Measurements from ENCODE around the gene TUB. TPM values are rescaled to one million over a fixed set of nuclear protein-coding genes. Genes with fewer than 3 reads are reported as not detected.

TUB gene
- total RNA-seq, 2 donors from 2014 or later = 9.2 to 14.5 TPM

- H3K27ac ChIP-seq = no peak overlapping the region
- WGBS = 80% methylated on average over 11 of the region's 11 CpGs
- TF ChIP-seq POLR2A (IDR thresholded peaks at IDR 0.05) (no peak), CTCF (IDR thresholded peaks at IDR 0.05) (no peak), POLR2AphosphoS5 (IDR thresholded peaks at IDR 0.05) (no peak)
- H3K27me3 ChIP-seq (replicated peaks; ENCODE audit: insufficient read depth) = no peaks in the 10 kb centered on the region
- H3K9me3 ChIP-seq = no peaks in the 10 kb centered on the region
- H3K4me3 ChIP-seq = no peak overlapping the region
- no peaks in the 10 kb centered on the region for H3K36me3 ChIP-seq
- no peaks in the 10 kb centered on the region for H3K4me1 ChIP-seq (replicated peaks)
- no peak for DNase-seq (ENCODE audit: low spot score)
- intact Hi-C loops (cut with DNase I) = loop anchor here (5.0 kb wide), 1 partner anchor 63 kb away; no protein-coding TSS in a partner anchor
Observed at GRCh38 chr11:8085011-8085645, 4.1 kb downstream of the TUB start.

GRCh38 chr11:8086001-8086479 lies 5.0 kb downstream of the TUB start:
- intact Hi-C loops (cut with DNase I) = loop anchor here (5.0 kb wide), 1 partner anchor 64 kb away; no protein-coding TSS in a partner anchor
- Histone ChIP-seq H3K9me3 (no peaks in the 10 kb centered on the region), H3K4me3 (no peak overlapping the region), H3K36me3 (no peaks in the 10 kb centered on the region), H3K27ac (no peak overlapping the region), H3K4me1 (replicated peaks) (no peaks in the 10 kb centered on the region), H3K27me3 (replicated peaks; ENCODE audit: insufficient read depth) (no peaks in the 10 kb centered on the region)
- TF ChIP-seq POLR2AphosphoS5 (IDR thresholded peaks at IDR 0.05) (no peak), POLR2A (IDR thresholded peaks at IDR 0.05) (no peak), CTCF (IDR thresholded peaks at IDR 0.05) (no peak)
- WGBS = 51% methylated on average over 8 of the region's 8 CpGs
- no peak for DNase-seq (ENCODE audit: low spot score)

DNA sequence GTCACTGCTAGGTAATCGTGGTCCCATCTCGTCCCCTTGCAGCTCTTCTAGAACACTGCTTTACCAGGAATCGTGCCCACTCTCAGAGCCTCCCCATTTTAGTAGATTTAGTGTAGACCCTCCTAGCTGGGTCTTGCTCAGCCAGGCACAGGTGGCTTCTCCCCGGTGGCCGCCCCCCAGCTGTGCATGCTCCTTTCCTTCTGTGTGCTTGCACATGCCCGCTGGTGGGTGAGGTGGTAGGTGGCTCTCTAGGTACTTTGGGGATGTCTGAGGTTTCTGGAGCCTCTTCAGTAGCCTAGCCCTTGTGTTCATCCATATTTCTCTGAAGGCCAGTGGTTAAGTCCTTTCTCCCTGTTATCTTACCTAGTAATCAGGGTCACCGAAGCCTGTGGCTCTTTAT lies 5.6 kb downstream of the TUB start:
- no peak for TF ChIP-seq POLR2A (IDR thresholded peaks at IDR 0.05)
- no peak for TF ChIP-seq CTCF (IDR thresholded peaks at IDR 0.05)
- TF ChIP-seq POLR2AphosphoS5 (IDR thresholded peaks at IDR 0.05) = no peak
- Histone ChIP-seq H3K36me3 (no peaks in the 10 kb centered on the region), H3K27me3 (replicated peaks; ENCODE audit: insufficient read depth) (no peaks in the 10 kb centered on the region), H3K4me1 (replicated peaks) (no peaks in the 10 kb centered on the region), H3K9me3 (no peaks in the 10 kb centered on the region), H3K27ac (no peak overlapping the region), H3K4me3 (no peak overlapping the region)
- no peak for DNase-seq (ENCODE audit: low spot score)
- intact Hi-C loops (cut with DNase I) = loop anchor here (5.0 kb wide), 1 partner anchor 64 kb away; no protein-coding TSS in a partner anchor
- 82% methylated on average over 7 of the region's 7 CpGs for WGBS

GRCh38 chr11:8087185-8087584 lies 6.2 kb downstream of the TUB start:
- Histone ChIP-seq H3K27me3 (replicated peaks; ENCODE audit: insufficient read depth) (no peaks in the 10 kb centered on the region), H3K36me3 (no peaks in the 10 kb centered on the region), H3K4me1 (replicated peaks) (no peaks in the 10 kb centered on the region), H3K27ac (no peak overlapping the region), H3K4me3 (no peak overlapping the region), H3K9me3 (no peaks in the 10 kb centered on the region)
- intact Hi-C loops (cut with DNase I) = loop anchor here (5.0 kb wide), 1 partner anchor 65 kb away; no protein-coding TSS in a partner anchor
- 92% methylated on average over 4 of the region's 4 CpGs for WGBS
- TF ChIP-seq POLR2AphosphoS5 (IDR thresholded peaks at IDR 0.05) = no peak
- TF ChIP-seq CTCF (IDR thresholded peaks at IDR 0.05) = no peak
- no peak for TF ChIP-seq POLR2A (IDR thresholded peaks at IDR 0.05)
- DNase-seq (ENCODE audit: low spot score) = no peak

DNA sequence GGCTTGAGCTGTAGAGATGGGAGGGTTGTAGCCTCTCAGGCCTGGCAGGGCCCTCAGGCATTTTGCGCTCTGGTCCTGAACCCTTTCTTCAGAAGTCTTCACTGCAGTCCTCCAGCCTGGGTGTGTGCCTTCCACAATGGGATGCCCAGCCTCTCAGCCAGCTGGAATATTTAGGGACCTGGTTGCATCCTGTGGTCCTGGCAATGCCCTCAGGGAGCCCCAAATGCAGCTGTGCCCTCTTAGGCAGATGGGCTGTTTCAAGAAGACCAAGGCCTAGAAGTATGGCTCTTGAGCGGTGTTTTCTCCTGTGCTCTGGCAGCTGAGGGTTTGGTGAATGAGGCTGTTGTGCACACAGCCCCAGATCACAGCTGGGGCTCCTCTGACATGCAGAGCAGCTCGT lies 6.7 kb downstream of the TUB start:
- DNase-seq (ENCODE audit: low spot score) = no peak

More for the DNA sequence above, 6.7 kb downstream of the TUB start:
- Histone ChIP-seq H3K36me3 (no peaks in the 10 kb centered on the region), H3K4me3 (no peak overlapping the region), H3K4me1 (replicated peaks) (no peaks in the 10 kb centered on the region), H3K27ac (no peak overlapping the region), H3K9me3 (no peaks in the 10 kb centered on the region), H3K27me3 (replicated peaks; ENCODE audit: insufficient read depth) (no peaks in the 10 kb centered on the region)
- intact Hi-C loops (cut with DNase I) = loop anchor here (5.0 kb wide), 1 partner anchor 65 kb away; no protein-coding TSS in a partner anchor
- TF ChIP-seq POLR2A (IDR thresholded peaks at IDR 0.05) = no peak
- WGBS = 88% methylated on average over 3 of the region's 3 CpGs

Data from prostate gland (tissue), 2 donors.